ENCODE measurements around the gene ARHGAP12.

GRCh38 chr10:31926765-31927564 lies 1.7 kb downstream of the ARHGAP12 start:
- TF ChIP-seq CTCF (conservative IDR thresholded peaks at IDR 0.05) (no peak), EZH2 (IDR thresholded peaks at IDR 0.05; ENCODE audit: low read depth) (no peak)
